ENCODE measurements around the gene ABCB9.

- no peak for TF ChIP-seq CTCF (conservative IDR thresholded peaks at IDR 0.05)
- no peak for TF ChIP-seq ZFX (IDR thresholded peaks at IDR 0.05)
Observed at GRCh38 chr12:122889761-122890520, 76.3 kb downstream of the ABCB9 start.

All from C4-2B (cell line).